Gastrocnemius medialis (tissue), 4 donors: ENCODE results near the gene ZNF440.
"Not testable (repeated sequence)": the region's sequence is repeated elsewhere in the genome, so short reads cannot be mapped to it uniquely, and the experiment has no call there.

Experiments
- POLR2A ChIP-seq, 2 donors: fragments of 450-650 bp; IDR thresholded peaks; one replicate each; pipeline ENCODE4 v1.6.1; 2017; ENCODE audit warnings: antibody characterized with exemption in 2 of 2, mild to moderate bottlenecking in 2 of 2, moderate library complexity in 2 of 2
- TF ChIP-seq, protein P1 (sequence below), 5 experiments: fragments of 450-650 bp in 3 of 5; fragments of 200-600 bp in 2 of 5; sonication (generic) in 2 of 5; IDR thresholded peaks in 4 of 5; conservative IDR thresholded peaks in 1 of 5; 1 replicate in 4 of 5; 2 replicates in 1 of 5; pipeline ENCODE4 v1.5.1; 2016 to 2019; ENCODE audit warnings: antibody characterized with exemption in 5 of 5, mild to moderate bottlenecking in 3 of 5, moderate library complexity in 3 of 5

- TF ChIP-seq, protein P1, sequence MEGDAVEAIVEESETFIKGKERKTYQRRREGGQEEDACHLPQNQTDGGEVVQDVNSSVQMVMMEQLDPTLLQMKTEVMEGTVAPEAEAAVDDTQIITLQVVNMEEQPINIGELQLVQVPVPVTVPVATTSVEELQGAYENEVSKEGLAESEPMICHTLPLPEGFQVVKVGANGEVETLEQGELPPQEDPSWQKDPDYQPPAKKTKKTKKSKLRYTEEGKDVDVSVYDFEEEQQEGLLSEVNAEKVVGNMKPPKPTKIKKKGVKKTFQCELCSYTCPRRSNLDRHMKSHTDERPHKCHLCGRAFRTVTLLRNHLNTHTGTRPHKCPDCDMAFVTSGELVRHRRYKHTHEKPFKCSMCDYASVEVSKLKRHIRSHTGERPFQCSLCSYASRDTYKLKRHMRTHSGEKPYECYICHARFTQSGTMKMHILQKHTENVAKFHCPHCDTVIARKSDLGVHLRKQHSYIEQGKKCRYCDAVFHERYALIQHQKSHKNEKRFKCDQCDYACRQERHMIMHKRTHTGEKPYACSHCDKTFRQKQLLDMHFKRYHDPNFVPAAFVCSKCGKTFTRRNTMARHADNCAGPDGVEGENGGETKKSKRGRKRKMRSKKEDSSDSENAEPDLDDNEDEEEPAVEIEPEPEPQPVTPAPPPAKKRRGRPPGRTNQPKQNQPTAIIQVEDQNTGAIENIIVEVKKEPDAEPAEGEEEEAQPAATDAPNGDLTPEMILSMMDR (IDR thresholded peaks at IDR 0.05 in 4 of 5, conservative IDR thresholded peaks at IDR 0.05 in 1 of 5): not testable (repeated sequence)
- TF ChIP-seq POLR2A (IDR thresholded peaks at IDR 0.05): not testable (repeated sequence)
Observed at GRCh38 chr19:11847615-11848014, 33.5 kb downstream of the ZNF440 start.
